H9 (cell line): ENCODE data around the gene FBXL16. TPM values are rescaled to one million over a fixed set of nuclear protein-coding genes. Genes with fewer than 3 reads are reported as not detected.

ENCODE experiments used
- DNase-seq: peaks from one replicate; pipeline ENCODE4 v3.0.0-alpha.2; 2017
- H2AFZ ChIP-seq: one replicate; pipeline ENCODE4 v1.6.1; 2013; ENCODE audit warnings: mild to moderate bottlenecking, low read length, control low read depth, moderate library complexity
- H2AK5ac ChIP-seq: 2 replicates; pipeline ENCODE4 v1.6.1; 2013; ENCODE audit warnings: low read length, control low read depth, mixed read lengths; ENCODE audit not compliant: insufficient read length
- H2BK120ac ChIP-seq: one replicate; pipeline ENCODE4 v1.6.1; 2013; ENCODE audit warnings: low read depth, mild to moderate bottlenecking, low read length, control low read depth, inconsistent platforms; ENCODE audit not compliant: poor library complexity, severe bottlenecking
- H2BK12ac ChIP-seq: 2 replicates; pipeline ENCODE4 v1.6.1; 2013; ENCODE audit warnings: low read length, control low read depth, mixed read lengths, low read depth; ENCODE audit not compliant: insufficient read length
- H2BK15ac ChIP-seq: 2 replicates; pipeline ENCODE4 v1.6.1; 2013; ENCODE audit warnings: low read depth, low read length, control low read depth
- H2BK20ac ChIP-seq: one replicate; pipeline ENCODE4 v1.6.1; 2013; ENCODE audit warnings: low read depth, mild to moderate bottlenecking, low read length, control low read depth, inconsistent platforms; ENCODE audit not compliant: poor library complexity, severe bottlenecking
- H2BK5ac ChIP-seq: 2 replicates; pipeline ENCODE4 v1.6.1; 2013; ENCODE audit warnings: low read length, control low read depth, mixed read lengths; ENCODE audit not compliant: insufficient read length
- H3K14ac ChIP-seq: 2 replicates; pipeline ENCODE4 v1.6.1; 2013; ENCODE audit warnings: low read length, control low read depth; ENCODE audit not compliant: insufficient read depth
- H3K18ac ChIP-seq: 2 replicates; pipeline ENCODE4 v1.6.1; 2013; ENCODE audit warnings: low read depth, mild to moderate bottlenecking, mixed read lengths, low read length, control low read depth; ENCODE audit not compliant: insufficient read length
- H3K23ac ChIP-seq: 2 replicates; pipeline ENCODE4 v1.6.1; 2013; ENCODE audit warnings: low read length, control low read depth, mixed read lengths, low read depth; ENCODE audit not compliant: insufficient read length
- H3K23me2 ChIP-seq: 2 replicates; pipeline ENCODE4 v1.6.1; 2013; ENCODE audit warnings: low read depth, mild to moderate bottlenecking, mixed read lengths, low read length, control low read depth; ENCODE audit not compliant: insufficient read length, poor library complexity, severe bottlenecking
- H3K27ac ChIP-seq: 2 replicates; pipeline ENCODE4 v1.5.1; 2013; ENCODE audit warnings: low read length, control low read depth, mixed read lengths, low read depth; ENCODE audit not compliant: insufficient read length
- H3K27me3 ChIP-seq: 2 replicates; pipeline ENCODE4 v1.6.1; 2013; ENCODE audit warnings: low read length, control low read depth, inconsistent platforms; ENCODE audit not compliant: insufficient read depth
- H3K4ac ChIP-seq: 2 replicates; pipeline ENCODE4 v1.6.1; 2013; ENCODE audit warnings: low read depth, mild to moderate bottlenecking, control low read depth, inconsistent platforms, low read length, moderate library complexity
- H3K4me1 ChIP-seq: 2 replicates; pipeline ENCODE4 v1.6.1; 2013; ENCODE audit warnings: low read length, control low read depth, inconsistent platforms; ENCODE audit not compliant: insufficient read depth
- H3K4me2 ChIP-seq: 2 replicates; pipeline ENCODE4 v1.6.1; 2013; ENCODE audit warnings: low read length, control low read depth, mixed read lengths; ENCODE audit not compliant: insufficient read length, insufficient read depth
- H3K56ac ChIP-seq: 2 replicates; pipeline ENCODE4 v1.6.1; 2013; ENCODE audit warnings: low read depth, mild to moderate bottlenecking, mixed read lengths, low read length, control low read depth; ENCODE audit not compliant: insufficient read length
- H3K79me1 ChIP-seq: 2 replicates; pipeline ENCODE4 v1.6.1; 2013; ENCODE audit warnings: low read depth, mild to moderate bottlenecking, moderate library complexity, low read length, control low read depth, inconsistent platforms; ENCODE audit not compliant: insufficient read depth, poor library complexity, severe bottlenecking
- H3K79me2 ChIP-seq: 2 replicates; pipeline ENCODE4 v1.6.1; 2013; ENCODE audit warnings: low read length, control low read depth, inconsistent platforms; ENCODE audit not compliant: insufficient read depth
- H3K9ac ChIP-seq: 2 replicates; pipeline ENCODE4 v1.6.1; 2013; ENCODE audit warnings: low read length, control low read depth, mixed read lengths; ENCODE audit not compliant: insufficient read length; ENCODE audit errors: extremely low read depth
- H3K9me3 ChIP-seq: one replicate; pipeline ENCODE4 v1.6.1; 2013; ENCODE audit warnings: low read depth, low read length, inconsistent platforms; ENCODE audit not compliant: control insufficient read depth
- H3T11ph ChIP-seq: one replicate; pipeline ENCODE4 v1.6.1; 2013; ENCODE audit warnings: mild to moderate bottlenecking, low read length, control low read depth, inconsistent platforms
- H4K20me1 ChIP-seq: one replicate; pipeline ENCODE4 v1.6.1; 2013; ENCODE audit not compliant: control insufficient read depth, insufficient read length, insufficient read depth
- H4K5ac ChIP-seq: 2 replicates; pipeline ENCODE4 v1.6.1; 2013; ENCODE audit warnings: low read depth, mild to moderate bottlenecking, mixed read lengths, low read length, control low read depth; ENCODE audit not compliant: insufficient read length
- H4K8ac ChIP-seq: replicated peaks from 2 replicates; pipeline ENCODE4 v1.6.1; 2013; ENCODE audit warnings: low read length, control low read depth, mixed read lengths, low read depth; ENCODE audit not compliant: insufficient read length
- H4K91ac ChIP-seq: 2 replicates; pipeline ENCODE4 v1.6.1; 2013; ENCODE audit warnings: low read depth, mild to moderate bottlenecking, moderate library complexity, mixed read lengths, low read length, control low read depth; ENCODE audit not compliant: insufficient read length
- H3K27ac Mint-ChIP-seq, 3 experiments: 2 replicates in 2 of 3; 3 replicates in 1 of 3; pipeline ENCODE4 v1.8.0; 2020 to 2021; ENCODE audit warnings: mixed read lengths in 3 of 3, mild to moderate bottlenecking in 1 of 3, moderate library complexity in 1 of 3
- H3K27me3 Mint-ChIP-seq: 2 replicates; pipeline ENCODE4 v1.8.0; 2021; ENCODE audit warnings: low read depth, mild to moderate bottlenecking, moderate library complexity, mixed read lengths
- H3K36me3 Mint-ChIP-seq, 3 experiments: 2 replicates in 2 of 3; 3 replicates in 1 of 3; pipeline ENCODE4 v1.8.0; 2020 to 2021; ENCODE audit warnings: low read depth in 3 of 3, mixed read lengths in 3 of 3; ENCODE audit not compliant: insufficient read depth in 1 of 3
- H3K4me1 Mint-ChIP-seq, 2 experiments: 2 replicates each; pipeline ENCODE4 v1.8.0; 2020; ENCODE audit warnings: mixed read lengths in 2 of 2
- H3K4me3 Mint-ChIP-seq, 2 experiments: 2 replicates in 1 of 2; 3 replicates in 1 of 2; pipeline ENCODE4 v1.8.0; 2020 to 2021; ENCODE audit warnings: mild to moderate bottlenecking in 2 of 2, mixed read lengths in 2 of 2, moderate library complexity in 1 of 2
- H3K9me3 Mint-ChIP-seq, 2 experiments: 2 replicates in 1 of 2; 3 replicates in 1 of 2; pipeline ENCODE4 v1.8.0; 2020; ENCODE audit warnings: mild to moderate bottlenecking in 2 of 2, mixed read lengths in 2 of 2, moderate library complexity in 1 of 2
- CTCF ChIP-seq: fragments of 200-600 bp; sonication (generic); conservative IDR thresholded peaks from 3 replicates; pipeline ENCODE4 v1.8.0; 2021; ENCODE audit warnings: antibody characterized with exemption, mild to moderate bottlenecking
- WGBS: extraction: QIAGEN DNeasy Blood & Tissue Kit; methylation state at CpG from one replicate; pipeline ENCODE4 v1.1.7; 2013; ENCODE audit warnings: missing lambda C conversion rate, low lambda C conversion rate, mixed read lengths; ENCODE audit not compliant: insufficient read length; ENCODE audit errors: extremely low coverage; 5-methylcytosine and 5-hydroxymethylcytosine counted together
- total RNA-seq: library from RNA; stranded (reverse); gene quantifications from 2 replicates; pipeline ENCODE4 v1.2.1, GENCODE V29; 2021

The FBXL16 gene
- total RNA-seq, 1 experiment from 2014 or later = 9.6 TPM

GRCh38 chr16:689175-689897, 16.3 kb downstream of the FBXL16 start:
- Histone ChIP-seq H3K79me2 (no peaks in the 10 kb centered on the region), H2BK12ac (no peak overlapping the region), H3T11ph (no peak overlapping the region), H3K14ac (no peak overlapping the region), H3K18ac (no peak overlapping the region), H3K4me1 (no peaks in the 10 kb centered on the region), H2BK120ac (no peak overlapping the region), H4K91ac (no peak overlapping the region), H2BK20ac (no peak overlapping the region), H3K23me2 (peaks cover 17% of the 10 kb centered on the region), H2AK5ac (no peak overlapping the region), H3K4me2 (peak overlapping the region; percentile 69), H4K5ac (no peak overlapping the region), H3K23ac (no peak overlapping the region), H3K4ac (no peak overlapping the region), H2BK5ac (no peak overlapping the region), H3K27me3 (peaks cover 11% of the 10 kb centered on the region; the same call in 1 of the 2 replicates), H3K79me1 (no peaks in the 10 kb centered on the region), H4K20me1 (no peaks in the 10 kb centered on the region), H3K9me3 (no peaks in the 10 kb centered on the region), H2AFZ (no peak overlapping the region), H3K9ac (peak overlapping the region; percentile 57), H3K56ac (no peak overlapping the region), H2BK15ac (no peak overlapping the region), H4K8ac (no peak overlapping the region), H3K27ac (no peak overlapping the region)
- Mint-ChIP-seq H3K27ac (peak overlapping the region in 1 of 3 experiments; percentile 62; a peak in 1 of 7 replicates), H3K9me3 (no peaks in the 10 kb centered on the region; a peak in 1 of 5 replicates), H3K36me3 (peaks cover 2 to 23% (median 20%) of the 10 kb centered on the region in 3 experiments; a peak in 5 of 7 replicates), H3K27me3 (peaks cover 35% of the 10 kb centered on the region), H3K4me3 (peak overlapping the region; percentile 85 to 90), H3K4me1 (peaks cover 0 to 7% of the 10 kb centered on the region in 2 experiments; a peak in 3 of 4 replicates)
- WGBS = no CpG with 5 or more reads among the region's 26 CpGs
- DNase-seq = no peak
- TF ChIP-seq CTCF = no peak
